Measurements from ENCODE around the gene DAAM2. TPM values are rescaled to one million over a fixed set of nuclear protein-coding genes. Genes with fewer than 3 reads are reported as not detected.

DAAM2 gene
- polyA plus RNA-seq, 3 donors = not detected

DNA sequence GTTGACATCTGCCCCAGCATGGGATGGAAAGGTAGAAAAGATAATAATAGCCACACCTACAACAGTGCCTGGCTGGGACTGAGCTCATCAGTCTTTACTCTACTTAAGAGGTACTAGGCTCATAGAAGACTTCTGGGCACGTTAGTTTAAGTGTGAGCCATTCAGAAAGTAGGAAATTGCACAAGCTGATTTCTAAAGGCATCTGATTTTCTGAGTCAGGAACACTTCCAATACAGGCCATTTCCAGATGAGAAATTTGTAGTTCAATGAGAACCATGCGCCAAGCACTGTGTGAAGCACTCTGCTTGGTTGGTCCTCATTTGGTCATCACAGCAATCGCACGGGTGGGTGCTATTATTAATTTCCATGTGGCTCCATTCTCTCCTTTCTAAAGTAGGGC, 99.8 kb downstream of the DAAM2 start:
- Histone ChIP-seq H3K9me3 (replicated peaks in 1 of 2; ENCODE audit: control insufficient read depth in 1 of 2, insufficient read depth in 1 of 2, low read length in 2 of 2) (no peaks in the 10 kb centered on the region), H3K36me3 (replicated peaks in 1 of 2; ENCODE audit: control insufficient read depth in 1 of 2, insufficient read depth in 2 of 2, low read length in 2 of 2) (no peaks in the 10 kb centered on the region), H3K4me2 (replicated peaks; ENCODE audit: extremely low read depth, low read length, poor library complexity, severe bottlenecking) (no peak overlapping the region), H4K20me1 (ENCODE audit: insufficient read depth, low read length) (no peaks in the 10 kb centered on the region), H3K4me1 (ENCODE audit: control insufficient read depth in 1 of 2, insufficient read depth in 2 of 2, low read length in 2 of 2) (no peaks in the 10 kb centered on the region), H3K27me3 (ENCODE audit: control insufficient read depth in 2 of 2, insufficient read depth in 2 of 2, low read length in 2 of 2) (no peaks in the 10 kb centered on the region), H3K4me3 (replicated peaks in 1 of 3; ENCODE audit: low read depth in 2 of 3, low read length in 3 of 3) (no peak overlapping the region), H3K79me2 (ENCODE audit: insufficient read depth, low read length) (no peaks in the 10 kb centered on the region), H2AFZ (ENCODE audit: insufficient read depth, low read depth, low read length, poor library complexity, severe bottlenecking) (no peak overlapping the region), H3K27ac (ENCODE audit: low read depth in 1 of 2, low read length in 2 of 2) (no peak overlapping the region), H3K9ac (ENCODE audit: insufficient read depth, low read length, poor library complexity, severe bottlenecking) (no peak overlapping the region)
- no peaks in the 10 kb centered on the region for H3K4me1 Mint-ChIP-seq
- peaks cover 0 to 2% (median 0%) of the 10 kb centered on the region in 7 donors for H3K9me3 Mint-ChIP-seq
- TF ChIP-seq CTCF (IDR thresholded peaks at IDR 0.05) = no peak
- DNase-seq = no peak
- no peaks in the 10 kb centered on the region for H3K36me3 Mint-ChIP-seq
- intact Hi-C loops (cut with micrococcal nuclease) = no loop called here
- H3K27ac Mint-ChIP-seq = no peak overlapping the region
- peaks cover 3 to 21% (median 13%) of the 10 kb centered on the region in 3 donors for H3K27me3 Mint-ChIP-seq (ENCODE audit: low read depth in 3 of 3)
- 83% methylated on average over 2 of the region's 4 CpGs for WGBS (ENCODE audit: insufficient coverage)
- no peak overlapping the region for H3K4me3 Mint-ChIP-seq

GRCh38 chr6:39892490-39893129, 100.4 kb downstream of the DAAM2 start:
- Histone ChIP-seq H3K4me2 (replicated peaks; ENCODE audit: extremely low read depth, low read length, poor library complexity, severe bottlenecking) (no peak overlapping the region), H3K4me3 (replicated peaks in 1 of 3; ENCODE audit: low read depth in 2 of 3, low read length in 3 of 3) (no peak overlapping the region), H2AFZ (ENCODE audit: insufficient read depth, low read depth, low read length, poor library complexity, severe bottlenecking) (no peak overlapping the region), H3K9me3 (replicated peaks in 1 of 2; ENCODE audit: control insufficient read depth in 1 of 2, insufficient read depth in 1 of 2, low read length in 2 of 2) (no peaks in the 10 kb centered on the region), H3K27ac (ENCODE audit: low read depth in 1 of 2, low read length in 2 of 2) (no peak overlapping the region), H3K27me3 (ENCODE audit: control insufficient read depth in 2 of 2, insufficient read depth in 2 of 2, low read length in 2 of 2) (no peaks in the 10 kb centered on the region), H3K79me2 (ENCODE audit: insufficient read depth, low read length) (no peaks in the 10 kb centered on the region), H4K20me1 (ENCODE audit: insufficient read depth, low read length) (no peaks in the 10 kb centered on the region), H3K36me3 (replicated peaks in 1 of 2; ENCODE audit: control insufficient read depth in 1 of 2, insufficient read depth in 2 of 2, low read length in 2 of 2) (no peaks in the 10 kb centered on the region), H3K9ac (ENCODE audit: insufficient read depth, low read length, poor library complexity, severe bottlenecking) (no peak overlapping the region), H3K4me1 (ENCODE audit: control insufficient read depth in 1 of 2, insufficient read depth in 2 of 2, low read length in 2 of 2) (no peaks in the 10 kb centered on the region)
- TF ChIP-seq CTCF (IDR thresholded peaks at IDR 0.05) = no peak
- Mint-ChIP-seq H3K27me3 (ENCODE audit: low read depth in 3 of 3) (peaks cover 5 to 18% (median 11%) of the 10 kb centered on the region in 3 donors), H3K27ac (no peak overlapping the region), H3K4me1 (no peaks in the 10 kb centered on the region), H3K9me3 (peaks cover 0 to 2% (median 0%) of the 10 kb centered on the region in 7 donors), H3K4me3 (no peak overlapping the region), H3K36me3 (no peaks in the 10 kb centered on the region)
- intact Hi-C loops (cut with micrococcal nuclease) = no loop called here
- no peak for DNase-seq
- WGBS (ENCODE audit: insufficient coverage) = 30% methylated on average over 2 of the region's 2 CpGs

Measured in CD14-positive monocyte (primary cell).